ENCODE measurements around the gene DIPK1C. TPM values are rescaled to one million over a fixed set of nuclear protein-coding genes. Genes with fewer than 3 reads are reported as not detected.

Gene DIPK1C
- total and polyA plus RNA-seq, 2 experiments from 2014 or later = 0.28 to 0.40 TPM

- no peak overlapping the region for H3K27ac ChIP-seq
- TF ChIP-seq EZH2 (IDR thresholded peaks at IDR 0.05; ENCODE audit: borderline replicate concordance) = no peak
- no peak for TF ChIP-seq CTCF (IDR thresholded peaks at IDR 0.05; ENCODE audit: poor library complexity)
- no peak for TF ChIP-seq EZH2phosphoT487 (IDR thresholded peaks at IDR 0.05; ENCODE audit: low read depth, severe bottlenecking, unreplicated experiment)
- no peak overlapping the region for H2AFZ ChIP-seq
- no peaks in the 10 kb centered on the region for H3K9me3 ChIP-seq (ENCODE audit: low read depth)
- no peak overlapping the region for H3K4me2 ChIP-seq
- no peak for DNase-seq (ENCODE audit: low spot score)
- peaks cover 10% of the 10 kb centered on the region for H3K4me1 ChIP-seq (ENCODE audit: insufficient read depth)
- no peak overlapping the region for H3K4me3 ChIP-seq
- no peaks in the 10 kb centered on the region for H3K27me3 ChIP-seq
- WGBS (ENCODE audit: low lambda C conversion rate, missing lambda C conversion rate) = 95% methylated on average over 7 of the region's 7 CpGs
- H3K79me2 ChIP-seq = no peaks in the 10 kb centered on the region
- H3K9me2 ChIP-seq (replicated peaks; ENCODE audit: insufficient read depth) = no peaks in the 10 kb centered on the region
- no peaks in the 10 kb centered on the region for H3K36me3 ChIP-seq (replicated peaks; ENCODE audit: insufficient read depth, low read depth)
- no peaks in the 10 kb centered on the region for H4K20me1 ChIP-seq (ENCODE audit: insufficient read depth, poor library complexity, severe bottlenecking)
Measured at GRCh38 chr18:74395006-74395405, 62.1 kb downstream of the DIPK1C start.

DNA sequence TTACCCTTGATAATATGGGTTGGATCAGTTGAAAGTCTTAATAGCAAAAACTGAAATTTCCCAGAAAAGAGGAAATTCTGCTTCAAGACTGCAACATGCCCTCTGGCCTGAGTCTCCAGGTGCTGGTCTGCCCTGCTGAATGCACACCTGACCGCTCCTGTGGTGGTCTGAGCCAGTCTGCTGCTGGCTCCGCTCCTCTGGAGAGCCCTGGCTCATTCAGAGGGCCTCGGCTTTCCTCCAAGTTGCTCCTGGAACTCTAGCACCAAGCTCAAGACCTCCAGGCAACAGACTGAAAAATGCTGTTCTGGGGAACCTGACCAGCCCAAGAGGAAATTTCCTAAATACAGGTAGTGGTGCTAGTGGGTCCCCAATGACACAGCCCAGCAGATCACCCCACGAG is 64.8 kb downstream of the DIPK1C start:
- no peaks in the 10 kb centered on the region for H3K27me3 ChIP-seq
- H3K27ac ChIP-seq = no peak overlapping the region
- DNase-seq (ENCODE audit: low spot score) = no peak
- no peaks in the 10 kb centered on the region for H4K20me1 ChIP-seq (ENCODE audit: insufficient read depth, poor library complexity, severe bottlenecking)
- H3K36me3 ChIP-seq (replicated peaks; ENCODE audit: insufficient read depth, low read depth) = no peaks in the 10 kb centered on the region
- no peaks in the 10 kb centered on the region for H3K9me2 ChIP-seq (replicated peaks; ENCODE audit: insufficient read depth)
- H3K4me3 ChIP-seq = no peak overlapping the region
- no peak overlapping the region for H2AFZ ChIP-seq
- H3K9me3 ChIP-seq (ENCODE audit: low read depth) = no peaks in the 10 kb centered on the region
- TF ChIP-seq CTCF (IDR thresholded peaks at IDR 0.05; ENCODE audit: poor library complexity) (no peak), EZH2phosphoT487 (IDR thresholded peaks at IDR 0.05; ENCODE audit: low read depth, severe bottlenecking, unreplicated experiment) (no peak)
- H3K4me1 ChIP-seq (ENCODE audit: insufficient read depth) = peaks cover 9% of the 10 kb centered on the region
- no peak overlapping the region for H3K4me2 ChIP-seq
- 88% methylated on average over 4 of the region's 4 CpGs for WGBS (ENCODE audit: low lambda C conversion rate, missing lambda C conversion rate)
- H3K79me2 ChIP-seq = no peaks in the 10 kb centered on the region

DNA sequence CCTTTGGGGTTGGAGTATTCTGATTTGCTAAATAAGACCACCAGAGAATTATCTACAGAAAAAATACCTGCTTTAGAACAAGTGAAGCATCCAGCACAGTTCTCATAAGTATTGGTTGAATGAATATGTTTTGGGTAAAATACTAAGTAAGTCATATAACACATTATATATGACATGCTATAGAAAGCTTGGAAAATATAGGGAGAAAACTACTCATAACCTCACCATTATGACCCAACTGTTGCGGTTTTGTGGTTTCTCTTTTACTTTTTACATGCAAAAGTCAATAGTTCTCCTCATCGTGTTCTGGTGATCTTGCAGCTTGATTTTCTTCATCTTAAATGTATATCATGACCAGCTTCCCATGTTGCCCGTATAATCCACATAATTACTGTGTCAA is 66.2 kb downstream of the DIPK1C start:
- no peaks in the 10 kb centered on the region for H3K4me1 ChIP-seq (ENCODE audit: insufficient read depth)
- WGBS (ENCODE audit: low lambda C conversion rate, missing lambda C conversion rate) = 94% methylated on average over 3 of the region's 3 CpGs

More for the DNA sequence above, 66.2 kb downstream of the DIPK1C start:
- Histone ChIP-seq H3K9me2 (replicated peaks; ENCODE audit: insufficient read depth) (no peaks in the 10 kb centered on the region), H3K9me3 (ENCODE audit: low read depth) (no peaks in the 10 kb centered on the region), H3K79me2 (no peaks in the 10 kb centered on the region), H3K27me3 (no peaks in the 10 kb centered on the region), H2AFZ (no peak overlapping the region), H3K4me3 (no peak overlapping the region), H3K4me2 (no peak overlapping the region), H3K27ac (no peak overlapping the region), H4K20me1 (ENCODE audit: insufficient read depth, poor library complexity, severe bottlenecking) (no peaks in the 10 kb centered on the region), H3K36me3 (replicated peaks; ENCODE audit: insufficient read depth, low read depth) (no peaks in the 10 kb centered on the region)
- no peak for TF ChIP-seq EZH2phosphoT487 (IDR thresholded peaks at IDR 0.05; ENCODE audit: low read depth, severe bottlenecking, unreplicated experiment)
- TF ChIP-seq CTCF (IDR thresholded peaks at IDR 0.05; ENCODE audit: poor library complexity) = no peak
- TF ChIP-seq EZH2 (IDR thresholded peaks at IDR 0.05; ENCODE audit: borderline replicate concordance) = no peak
- no peak for DNase-seq (ENCODE audit: low spot score)

Data from hepatocyte (in vitro differentiated cells).